GM12878 (cell line): Measurements from ENCODE around the gene GRK1. TPM values are rescaled to one million over a fixed set of nuclear protein-coding genes. Genes with fewer than 3 reads are reported as not detected.

ENCODE experiments used
- ATAC-seq: fragments of 200-7000 bp; cut with Tn5 transposase; 3 replicates; pipeline ENCODE4 v1.9.1; 2020; ENCODE audit warnings: mild to moderate bottlenecking, moderate library complexity
- BruUV-seq: library from RNA; stranded (reverse); fragments of 400-500 nt; replicated peaks from 2 replicates; lab custom pipeline; 2021; lab: Mats Ljungman, UMichigan
- CTCF ChIA-PET: fragments of 300-600 bp; sonication (Branson Sonifier 250); formaldehyde crosslinking; extraction: SDS; loops from one replicate; lab custom pipeline; 2021; ENCODE audit warnings: inconsistent platforms; lab: Yijun Ruan, JAX
- POLR2A ChIA-PET: fragments of 350-600 bp; formaldehyde crosslinking; extraction: SDS; loops from one replicate; lab custom pipeline; 2021; ENCODE audit warnings: inconsistent platforms; lab: Charles Lee
- RAD21 ChIA-PET: fragments of 300-600 bp; sonication (Branson Sonifier 250); formaldehyde crosslinking; loops from one replicate; lab custom pipeline; 2023; ENCODE audit warnings: antibody characterized with exemption; ENCODE audit not compliant: unreplicated experiment; lab: Charles Lee
- SMC1A ChIA-PET: fragments of 300-600 bp; sonication (Branson Sonifier 250); formaldehyde crosslinking; loops from one replicate; lab custom pipeline; 2023; ENCODE audit not compliant: unreplicated experiment, uncharacterized antibody; lab: Charles Lee
- DNase-seq: peaks from one replicate; pipeline ENCODE4 v3.0.0-alpha.2; 2011; ENCODE audit warnings: low read depth, low spot score
- FAIRE-seq: peaks from 3 replicates; lab custom pipeline; 2011; peaks lifted over from hg19 to GRCh38; lab: Jason Lieb, UNC
- H2AFZ ChIP-seq: 2 replicates; pipeline ENCODE4 v1.6.0; 2011; ENCODE audit warnings: low read depth, low read length, control low read depth; ENCODE audit not compliant: control insufficient read depth
- H3K27ac ChIP-seq: 2 replicates; pipeline ENCODE4 v1.5.1; 2011; ENCODE audit warnings: control low read depth; ENCODE audit not compliant: control insufficient read depth, insufficient read depth
- H3K27me3 ChIP-seq, 2 experiments: replicated peaks in 1 of 2; 2 replicates each; pipeline versions ENCODE4 v1.6.0 to v1.6.1; 2011; ENCODE audit warnings: low read length in 1 of 2; ENCODE audit not compliant: control insufficient read depth in 2 of 2, insufficient read depth in 2 of 2
- H3K36me3 ChIP-seq, 2 experiments: 2 replicates each; pipeline ENCODE4 v1.5.1; 2011; ENCODE audit warnings: low read length in 1 of 2; ENCODE audit not compliant: control insufficient read depth in 2 of 2, insufficient read depth in 2 of 2
- H3K4me1 ChIP-seq: 2 replicates; pipeline ENCODE4 v1.6.1; 2011; ENCODE audit warnings: mild to moderate bottlenecking, low read length, moderate library complexity, mixed read lengths; ENCODE audit not compliant: control insufficient read depth, insufficient read depth
- H3K4me2 ChIP-seq: 2 replicates; pipeline ENCODE4 v1.6.0; 2011; ENCODE audit warnings: control low read depth; ENCODE audit not compliant: control insufficient read depth, insufficient read depth
- H3K4me3 ChIP-seq: fragments of 200-600 bp; sonication (generic); 2 replicates; pipeline ENCODE4 v1.5.1; 2016
- H3K79me2 ChIP-seq: 2 replicates; pipeline ENCODE4 v1.6.0; 2011; ENCODE audit warnings: low read length; ENCODE audit not compliant: control insufficient read depth, insufficient read depth
- H3K9ac ChIP-seq: 2 replicates; pipeline ENCODE4 v1.8.0; 2011; ENCODE audit warnings: low read length, control low read depth, mixed read lengths; ENCODE audit not compliant: control insufficient read depth, insufficient read depth
- H3K9me3 ChIP-seq: replicated peaks from 3 replicates; pipeline ENCODE4 v1.5.1; 2011; ENCODE audit warnings: mild to moderate bottlenecking, low read length; ENCODE audit not compliant: control insufficient read depth, insufficient read depth
- H4K20me1 ChIP-seq: 2 replicates; pipeline ENCODE4 v1.6.0; 2011; ENCODE audit not compliant: control insufficient read depth, insufficient read depth
- ATF3 ChIP-seq: IDR thresholded peaks from 2 replicates; pipeline ENCODE4 v1.6.1; 2011; ENCODE audit warnings: low read depth, mild to moderate bottlenecking, low read length, moderate library complexity, borderline replicate concordance; ENCODE audit errors: extremely low read depth
- ATF7 ChIP-seq: fragments of 450-650 bp; IDR thresholded peaks from 2 replicates; pipeline ENCODE4 v1.6.1; 2016; ENCODE audit warnings: low read depth, mild to moderate bottlenecking
- CBFB ChIP-seq: IDR thresholded peaks from 2 replicates; pipeline ENCODE4 v1.6.1; 2016; ENCODE audit warnings: antibody characterized with exemption, low read depth
- CBX5 ChIP-seq: sonication (generic); IDR thresholded peaks from 2 replicates; pipeline ENCODE4 v1.6.1; 2016; ENCODE audit warnings: low read depth, moderate library complexity, mild to moderate bottlenecking, inconsistent platforms
- EP300 ChIP-seq, 2 experiments: fragments of 150-350 bp in 1 of 2; IDR thresholded peaks; 2 replicates each; pipeline ENCODE4 v1.6.1; 2011 to 2012; ENCODE audit warnings: low read depth in 2 of 2, low read length in 2 of 2, borderline replicate concordance in 1 of 2, improper control_type of control experiment in 1 of 2, inconsistent platforms in 1 of 2; ENCODE audit not compliant: control insufficient read depth in 1 of 2
- FOXK2 ChIP-seq: fragments of 450-650 bp; IDR thresholded peaks from 2 replicates; pipeline ENCODE4 v1.6.1; 2017; ENCODE audit warnings: mild to moderate bottlenecking, moderate library complexity
- FOXM1 ChIP-seq: IDR thresholded peaks from 2 replicates; pipeline ENCODE4 v1.6.1; 2012; ENCODE audit warnings: low read depth, mild to moderate bottlenecking, inconsistent platforms, low read length, moderate library complexity
- MEF2A ChIP-seq: IDR thresholded peaks from 2 replicates; pipeline ENCODE4 v1.6.1; 2011; ENCODE audit warnings: low read depth, mild to moderate bottlenecking, low read length, moderate library complexity; ENCODE audit not compliant: insufficient read depth
- NFIC ChIP-seq: IDR thresholded peaks from 2 replicates; pipeline ENCODE4 v1.6.1; 2012; ENCODE audit warnings: low read depth, mild to moderate bottlenecking, inconsistent platforms, low read length, moderate library complexity
- PAX5 ChIP-seq: IDR thresholded peaks from 2 replicates; pipeline ENCODE4 v1.6.1; 2011; ENCODE audit warnings: low read depth, low read length, borderline replicate concordance
- PML ChIP-seq: IDR thresholded peaks from 2 replicates; pipeline ENCODE4 v1.6.1; 2012; ENCODE audit warnings: low read length, inconsistent platforms
- SRF ChIP-seq, 2 experiments: IDR thresholded peaks; 2 replicates each; pipeline ENCODE4 v1.6.1; 2011; ENCODE audit warnings: low read depth in 2 of 2, low read length in 2 of 2, mild to moderate bottlenecking in 1 of 2, moderate library complexity in 1 of 2
- SUZ12 ChIP-seq: fragments of 200-600 bp; sonication (generic); IDR thresholded peaks from one replicate; pipeline ENCODE4 v1.6.1; 2018; ENCODE audit warnings: antibody characterized with exemption, mild to moderate bottlenecking; ENCODE audit not compliant: unreplicated experiment
- TAF1 ChIP-seq: IDR thresholded peaks from 2 replicates; pipeline ENCODE4 v1.6.1; 2011; ENCODE audit warnings: mild to moderate bottlenecking, low read depth, low read length, borderline replicate concordance
- WRNIP1 ChIP-seq: IDR thresholded peaks from 2 replicates; pipeline ENCODE4 v1.6.1; 2011; ENCODE audit warnings: low read depth, low read length, improper control_type of control experiment, borderline replicate concordance
- YBX1 ChIP-seq: fragments of 450-650 bp; IDR thresholded peaks from 2 replicates; pipeline ENCODE4 v1.6.1; 2016; ENCODE audit warnings: antibody characterized with exemption
- ZBTB33 ChIP-seq: fragments of 450-650 bp; IDR thresholded peaks from 2 replicates; pipeline ENCODE4 v1.6.1; 2017; ENCODE audit warnings: mild to moderate bottlenecking
- ZSCAN29 ChIP-seq: fragments of 450-650 bp; IDR thresholded peaks from 2 replicates; pipeline ENCODE4 v1.6.1; 2017; ENCODE audit warnings: mild to moderate bottlenecking, moderate library complexity
- WGBS: methylation state at CpG from one replicate; pipeline ENCODE4 v1.1.6; 2016; ENCODE audit warnings: low lambda C conversion rate; ENCODE audit not compliant: insufficient replicate concordance, insufficient coverage; ENCODE audit errors: missing lambda C conversion rate; 5-methylcytosine and 5-hydroxymethylcytosine counted together
- in situ Hi-C: fragments of 300-500 bp; cut with MboI; formaldehyde crosslinking; loops from 9 replicates; pipeline ENCODE4 v1.14.3; 2018; ENCODE audit warnings: mixed read lengths
- intact Hi-C: fragments of 100-400 bp; cut with micrococcal nuclease; formaldehyde crosslinking; loops from one replicate; pipeline ENCODE4 v1.14.2; 2022; ENCODE audit not compliant: unreplicated experiment
- polyA plus RNA-seq, 11 experiments: library from polyadenylated mRNA; depleted of rRNA in 4 of 11; unstranded in 6 of 11; stranded (reverse) in 5 of 11; fragments of >200 nt; fragmentation: Nextera tagmentation in 4 of 11; fragmentation: Illumina TruSeq in 1 of 11; extraction: Ambion mirVana in 4 of 11; extraction: Trizol in 1 of 11; gene quantifications; 1 replicate in 1 of 11; 2 replicates in 10 of 11; pipeline versions ENCODE4 v1.2.1 to v1.2.3, GENCODE V29; 2011 to 2016; ENCODE audit warnings: inconsistent platforms in 2 of 11, missing spikeins in 2 of 11, low read depth in 1 of 11
- total RNA-seq, 4 experiments: library from RNA; depleted of rRNA in 3 of 4; stranded (reverse); fragments of >200 nt in 3 of 4; fragmentation: Illumina TruSeq in 1 of 4; extraction: Trizol in 1 of 4; gene quantifications; 2 replicates each; pipeline versions ENCODE4 v1.2.1 to v1.2.3, GENCODE V29; 2013 to 2021
- TF ChIP-seq, protein P1 (sequence below): fragments of 450-650 bp; IDR thresholded peaks from 2 replicates; pipeline ENCODE4 v1.6.1; 2014; ENCODE audit warnings: mild to moderate bottlenecking
- TF ChIP-seq, protein P2 (sequence below): IDR thresholded peaks from 2 replicates; pipeline ENCODE4 v1.6.1; 2011; ENCODE audit warnings: borderline replicate concordance, low read depth, mild to moderate bottlenecking, moderate library complexity, low read length; ENCODE audit not compliant: insufficient read depth, poor library complexity, severe bottlenecking

The GRK1 gene
- total and polyA plus RNA-seq, 10 of the 15 experiments (the other 5 are each of a cell fraction or from before 2014, with no cell fraction given) = under 0.01 to 0.04 TPM; not detected in 8

DNA sequence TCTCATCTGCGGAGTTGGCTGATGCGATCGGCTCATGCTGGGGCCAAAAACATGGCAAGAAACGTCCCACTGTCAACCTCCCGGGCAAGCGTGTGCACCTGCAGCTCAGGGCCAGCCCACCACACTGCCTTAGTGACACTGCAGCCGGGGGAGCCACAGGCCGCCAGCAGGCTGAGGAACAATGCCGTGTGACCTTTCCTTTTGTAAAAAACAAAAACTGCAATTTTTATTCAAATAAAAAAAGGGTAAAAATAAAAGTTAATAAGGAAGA lies 73.2 kb downstream of the GRK1 start:
- ChIA-PET RAD21 (no interaction called here), CTCF (interaction anchor here (1.1 kb wide), 1 partner anchor 486 kb away, joined by 5 read pairs; no protein-coding TSS in a partner anchor), SMC1A (no interaction called here), POLR2A (no interaction called here)
- Histone ChIP-seq H3K9ac (no peak overlapping the region), H3K4me1 (no peaks in the 10 kb centered on the region), H3K4me3 (no peak overlapping the region), H2AFZ (no peak overlapping the region), H3K27ac (no peak overlapping the region), H3K36me3 (no peaks in the 10 kb centered on the region), H3K27me3 (no peaks in the 10 kb centered on the region; a peak in 1 of 4 replicates), H3K9me3 (no peaks in the 10 kb centered on the region), H4K20me1 (no peaks in the 10 kb centered on the region), H3K79me2 (no peaks in the 10 kb centered on the region), H3K4me2 (no peak overlapping the region)
- ATAC-seq (no peak), DNase-seq (no peak), FAIRE-seq (no peak)
- TF ChIP-seq CBFB = no peak
- no peak for TF ChIP-seq FOXM1
- TF ChIP-seq, protein P1, sequence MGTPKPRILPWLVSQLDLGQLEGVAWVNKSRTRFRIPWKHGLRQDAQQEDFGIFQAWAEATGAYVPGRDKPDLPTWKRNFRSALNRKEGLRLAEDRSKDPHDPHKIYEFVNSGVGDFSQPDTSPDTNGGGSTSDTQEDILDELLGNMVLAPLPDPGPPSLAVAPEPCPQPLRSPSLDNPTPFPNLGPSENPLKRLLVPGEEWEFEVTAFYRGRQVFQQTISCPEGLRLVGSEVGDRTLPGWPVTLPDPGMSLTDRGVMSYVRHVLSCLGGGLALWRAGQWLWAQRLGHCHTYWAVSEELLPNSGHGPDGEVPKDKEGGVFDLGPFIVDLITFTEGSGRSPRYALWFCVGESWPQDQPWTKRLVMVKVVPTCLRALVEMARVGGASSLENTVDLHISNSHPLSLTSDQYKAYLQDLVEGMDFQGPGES = no peak
- TF ChIP-seq MEF2A = no peak
- TF ChIP-seq, protein P2, sequence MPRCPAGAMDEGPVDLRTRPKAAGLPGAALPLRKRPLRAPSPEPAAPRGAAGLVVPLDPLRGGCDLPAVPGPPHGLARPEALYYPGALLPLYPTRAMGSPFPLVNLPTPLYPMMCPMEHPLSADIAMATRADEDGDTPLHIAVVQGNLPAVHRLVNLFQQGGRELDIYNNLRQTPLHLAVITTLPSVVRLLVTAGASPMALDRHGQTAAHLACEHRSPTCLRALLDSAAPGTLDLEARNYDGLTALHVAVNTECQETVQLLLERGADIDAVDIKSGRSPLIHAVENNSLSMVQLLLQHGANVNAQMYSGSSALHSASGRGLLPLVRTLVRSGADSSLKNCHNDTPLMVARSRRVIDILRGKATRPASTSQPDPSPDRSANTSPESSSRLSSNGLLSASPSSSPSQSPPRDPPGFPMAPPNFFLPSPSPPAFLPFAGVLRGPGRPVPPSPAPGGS = no peak
- no peak for TF ChIP-seq EP300 (IDR thresholded peaks at IDR 0.05; ENCODE audit: borderline replicate concordance in 1 of 2, control insufficient read depth in 1 of 2, low read depth in 2 of 2, low read length in 2 of 2)
- TF ChIP-seq FOXK2 = no peak
- TF ChIP-seq ZSCAN29 = no peak
- TF ChIP-seq PAX5 = no peak
- TF ChIP-seq TAF1 = no peak
- no peak for TF ChIP-seq CBX5
- TF ChIP-seq YBX1 = no peak
- no peak for TF ChIP-seq SUZ12
- no peak for TF ChIP-seq ZBTB33
- TF ChIP-seq ATF3 = no peak
- no peak for TF ChIP-seq SRF (IDR thresholded peaks at IDR 0.05; ENCODE audit: low read depth in 2 of 2, low read length in 2 of 2)
- no peak for TF ChIP-seq WRNIP1
- TF ChIP-seq PML = no peak
- TF ChIP-seq NFIC = no peak
- TF ChIP-seq ATF7 = no peak
- WGBS = 19% methylated on average over 9 of the region's 9 CpGs
- no TSS peak for BruUV-seq
- intact Hi-C loops (no loop called here), in situ Hi-C loops (no loop called here)
